Stimulated activated naive CD4-positive, alpha-beta T cell (primary cell): ENCODE measurements around the gene CFAP46.
"Not testable (repeated sequence)": the region's sequence is repeated elsewhere in the genome, so short reads cannot be mapped to it uniquely, and the experiment has no call there.

Experiments
- DNase-seq, 6 experiments: peaks; one replicate each; lab custom pipeline; 2025; lab: John Stamatoyannopoulos, UW

CFAP46 gene

DNA sequence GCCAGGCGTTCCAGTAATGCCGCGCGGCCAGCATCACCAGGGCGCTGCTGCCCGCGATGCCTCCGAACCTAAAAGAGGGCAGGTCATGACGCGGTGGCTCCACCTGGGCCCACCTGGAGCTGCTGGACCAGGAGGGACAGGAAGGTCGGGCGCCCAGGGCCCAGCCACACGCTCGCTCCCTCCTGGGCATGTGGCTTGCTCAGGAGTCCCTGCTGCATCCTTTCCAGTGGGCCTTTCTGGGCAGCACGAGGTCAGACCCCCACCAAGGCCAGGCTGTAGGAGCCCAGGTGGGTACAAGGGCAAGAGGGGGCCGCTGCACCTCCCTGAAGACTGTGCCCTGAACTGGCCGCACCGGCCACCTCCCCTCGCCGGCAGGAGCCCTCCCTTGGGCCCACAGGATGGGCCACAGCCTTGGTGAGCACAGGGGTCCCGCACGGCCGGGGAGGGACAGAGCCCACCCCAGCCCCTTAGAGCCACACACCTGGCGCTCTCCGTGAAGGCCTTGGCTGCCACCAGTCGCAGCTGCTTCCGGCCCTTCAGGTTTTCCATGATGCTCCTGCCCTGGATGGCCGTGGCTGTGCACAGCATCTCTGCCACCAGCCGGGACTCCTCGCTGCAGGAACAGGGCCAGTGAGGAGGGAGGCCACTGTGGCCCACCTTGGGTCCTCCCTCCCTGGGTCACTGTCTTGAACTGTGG lies 43.2 kb downstream of the CFAP46 start:
- DNase-seq = no peak

DNA sequence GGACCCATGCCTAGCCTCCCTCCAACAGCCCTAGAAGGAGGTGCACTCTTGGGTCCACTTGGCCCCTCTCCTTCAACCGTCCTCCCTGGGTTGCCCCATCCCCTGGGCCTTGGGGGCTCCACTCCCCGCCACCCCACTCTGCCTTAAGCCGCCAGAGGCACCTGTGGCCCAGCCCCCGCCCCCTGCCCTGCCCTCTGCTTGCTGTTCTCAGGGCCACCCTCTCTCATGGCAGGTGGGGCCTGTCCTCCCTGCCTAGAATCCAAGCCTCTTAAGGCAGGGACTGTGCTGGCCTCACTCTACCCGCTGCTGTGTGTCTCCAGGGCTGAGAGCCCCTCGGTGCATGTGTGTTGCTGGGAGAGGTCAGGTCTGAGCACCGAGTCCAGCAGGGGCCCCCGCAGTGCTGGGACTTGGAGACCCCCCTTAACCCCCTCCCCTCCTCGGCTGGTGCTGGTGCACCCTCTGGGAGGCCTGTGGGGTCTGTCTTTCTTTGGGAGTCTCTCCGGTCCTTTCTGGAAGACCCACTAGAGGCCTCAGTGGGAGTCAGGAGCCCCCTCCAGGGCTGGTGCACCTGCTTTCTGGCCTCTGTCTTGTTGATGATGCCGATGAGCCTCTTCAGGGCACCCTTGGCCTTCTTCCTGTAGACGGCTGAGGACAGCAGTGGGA lies 43.8 kb downstream of the CFAP46 start:
- DNase-seq = no peak

DNA sequence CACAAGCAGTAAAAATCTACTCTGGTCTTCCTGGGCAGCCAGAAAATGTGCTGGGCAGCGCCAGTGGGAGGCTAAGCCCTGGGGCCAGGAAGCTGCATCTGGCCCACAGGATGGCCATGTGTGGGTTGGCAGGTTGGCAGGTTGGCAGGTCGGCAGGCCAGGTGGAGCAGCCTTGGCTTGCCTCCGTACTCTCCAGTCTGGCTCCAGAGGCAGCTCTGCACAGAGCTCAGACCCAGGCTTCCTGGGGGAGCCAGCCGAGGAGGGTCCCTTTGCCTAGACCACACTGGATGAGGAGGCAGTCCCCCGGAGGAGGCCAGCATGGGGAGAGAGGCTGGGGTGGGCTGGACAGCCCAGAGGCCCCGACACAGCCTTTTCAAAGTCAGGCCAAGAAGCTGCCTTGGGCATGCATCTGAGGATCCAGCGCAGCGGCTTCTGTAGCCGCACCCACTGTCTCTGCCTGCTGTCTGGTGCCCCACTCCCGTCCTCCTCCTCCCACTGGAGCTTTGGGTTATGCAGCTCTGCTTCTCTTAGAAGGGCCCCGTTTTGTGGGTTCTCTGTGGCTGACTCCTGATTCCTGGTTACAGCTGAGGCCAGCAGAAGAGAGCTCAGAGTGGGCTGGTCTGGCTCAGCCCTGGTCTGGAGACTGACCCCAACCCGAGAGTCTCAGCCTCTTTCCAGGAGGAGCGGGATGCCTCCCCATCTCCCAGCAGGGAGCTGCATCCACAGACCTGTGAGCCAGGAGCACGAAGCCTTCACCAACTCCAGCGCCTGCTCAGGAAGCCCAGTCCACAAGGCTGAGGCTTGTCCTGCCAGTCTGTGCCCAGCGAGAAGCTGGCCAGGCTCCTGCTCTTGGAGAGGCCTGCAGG lies 44.6 kb downstream of the CFAP46 start:
- DNase-seq = no peak

DNA sequence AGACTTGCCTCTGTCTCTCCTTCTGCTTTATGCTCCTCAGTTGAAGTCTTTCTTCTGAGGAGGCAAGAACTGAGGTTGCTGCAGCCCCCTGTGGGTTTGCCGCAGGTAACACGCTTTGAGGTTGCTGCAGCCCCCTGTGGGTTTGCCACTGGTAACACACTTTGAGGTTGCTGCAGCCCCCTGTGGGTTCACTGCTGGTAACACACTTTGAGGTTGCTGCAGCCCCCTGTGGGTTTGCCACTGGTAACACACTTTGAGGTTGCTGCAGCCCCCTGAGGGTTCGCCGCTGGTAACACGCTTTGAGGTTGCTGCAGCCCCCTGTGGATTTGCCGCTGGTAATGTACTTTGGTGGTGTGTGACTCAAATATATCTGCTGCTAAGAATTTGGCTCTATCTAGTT lies 48.6 kb downstream of the CFAP46 start:
- not testable (repeated sequence) for DNase-seq

DNA sequence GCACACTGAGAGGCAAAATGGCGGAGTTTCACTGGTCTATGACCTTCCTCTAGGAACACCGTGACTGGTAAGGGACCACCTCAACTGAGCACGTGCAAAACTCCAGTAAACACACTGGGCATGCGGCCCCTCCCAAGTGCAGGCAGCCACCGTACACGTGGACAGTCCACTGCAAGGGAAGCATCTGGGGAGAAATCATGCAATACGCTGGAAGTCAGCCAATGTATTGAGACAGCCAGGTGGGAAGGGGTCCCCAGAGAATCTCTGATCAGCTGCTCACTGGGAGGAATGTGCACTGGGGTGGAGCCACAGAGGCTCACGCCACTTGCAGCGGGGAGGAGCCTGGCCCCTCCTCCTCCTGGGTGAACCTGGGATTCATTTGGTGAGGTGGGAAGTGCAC lies 49.3 kb downstream of the CFAP46 start:
- DNase-seq = no peak

DNA sequence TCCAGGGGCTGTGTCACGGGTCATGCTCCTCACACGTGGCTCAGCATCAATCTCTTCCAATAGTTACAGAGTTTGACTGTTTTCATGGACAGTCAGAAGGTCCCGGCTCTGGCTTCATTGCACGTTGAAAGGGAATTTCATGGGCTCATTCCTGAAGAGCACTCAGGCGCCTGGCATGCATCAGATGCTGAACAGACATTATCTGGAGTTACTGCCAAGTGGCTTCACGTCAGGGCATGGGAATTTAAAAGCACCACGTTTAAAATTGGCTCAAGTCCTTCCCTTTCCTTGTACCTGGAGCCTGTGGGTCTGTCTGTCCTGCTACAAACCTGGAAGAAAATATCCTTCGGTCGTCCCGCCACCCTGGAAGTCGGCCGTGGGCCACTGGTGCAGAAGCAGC lies 50.4 kb downstream of the CFAP46 start:
- no peak for DNase-seq

DNA sequence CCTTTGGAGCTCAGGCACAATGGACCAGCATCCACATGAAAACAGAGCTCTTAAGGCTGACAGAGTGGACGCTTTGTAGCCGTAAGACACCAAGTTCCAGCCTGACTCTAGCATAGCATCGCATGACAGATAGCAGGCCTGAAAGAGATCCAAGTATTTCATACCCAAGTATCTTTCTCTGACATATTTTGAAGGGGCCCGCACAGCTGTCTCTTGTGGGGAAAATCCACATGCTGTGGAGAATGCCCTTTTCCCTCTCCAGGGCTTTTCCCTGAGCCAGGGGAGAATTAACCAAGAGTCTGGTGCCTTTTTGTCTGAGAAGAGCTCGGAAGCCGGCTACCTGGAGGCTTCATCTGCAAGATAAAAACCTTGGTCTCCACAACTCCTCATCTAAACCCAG lies 51.0 kb downstream of the CFAP46 start:
- DNase-seq = no peak

DNA sequence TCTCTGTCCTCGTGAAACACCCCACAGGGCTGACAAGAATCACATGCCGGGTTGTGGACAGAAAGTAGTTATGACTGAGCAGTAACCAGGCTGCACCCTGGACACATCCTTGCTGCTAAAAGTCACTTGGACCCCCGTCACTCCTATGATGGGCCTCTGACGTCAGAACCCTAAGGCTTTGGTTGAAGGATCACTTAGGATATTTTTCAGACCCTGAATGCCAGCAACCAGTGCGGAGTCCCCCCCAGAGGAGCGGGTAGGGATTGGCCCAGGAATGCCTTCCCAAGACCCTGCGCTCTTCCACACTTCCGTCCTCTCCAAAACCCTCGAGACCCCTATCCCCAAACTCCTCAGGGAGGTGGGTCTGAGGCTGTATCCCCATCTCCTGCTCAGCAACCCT lies 52.1 kb downstream of the CFAP46 start:
- no peak for DNase-seq

DNA sequence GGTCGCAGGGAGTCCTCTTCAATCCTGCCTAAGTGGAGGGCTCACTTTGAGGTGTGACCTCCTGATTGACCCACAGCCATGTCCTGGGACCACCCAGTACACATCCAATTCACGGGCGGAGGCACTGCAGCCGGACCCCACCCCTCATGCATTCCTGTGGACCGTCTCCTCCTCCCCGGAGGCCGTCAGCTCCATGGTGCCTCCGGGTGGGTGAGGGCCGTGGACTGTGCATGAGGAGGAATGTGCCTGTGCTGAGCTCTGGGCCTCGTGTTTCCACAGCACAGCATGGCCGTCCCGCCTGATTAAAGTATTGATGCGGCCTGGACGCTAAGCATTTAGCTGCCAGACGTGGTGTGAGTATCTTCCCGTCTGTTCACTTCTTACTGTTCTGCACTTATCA lies 52.8 kb downstream of the CFAP46 start:
- DNase-seq = no peak

DNA sequence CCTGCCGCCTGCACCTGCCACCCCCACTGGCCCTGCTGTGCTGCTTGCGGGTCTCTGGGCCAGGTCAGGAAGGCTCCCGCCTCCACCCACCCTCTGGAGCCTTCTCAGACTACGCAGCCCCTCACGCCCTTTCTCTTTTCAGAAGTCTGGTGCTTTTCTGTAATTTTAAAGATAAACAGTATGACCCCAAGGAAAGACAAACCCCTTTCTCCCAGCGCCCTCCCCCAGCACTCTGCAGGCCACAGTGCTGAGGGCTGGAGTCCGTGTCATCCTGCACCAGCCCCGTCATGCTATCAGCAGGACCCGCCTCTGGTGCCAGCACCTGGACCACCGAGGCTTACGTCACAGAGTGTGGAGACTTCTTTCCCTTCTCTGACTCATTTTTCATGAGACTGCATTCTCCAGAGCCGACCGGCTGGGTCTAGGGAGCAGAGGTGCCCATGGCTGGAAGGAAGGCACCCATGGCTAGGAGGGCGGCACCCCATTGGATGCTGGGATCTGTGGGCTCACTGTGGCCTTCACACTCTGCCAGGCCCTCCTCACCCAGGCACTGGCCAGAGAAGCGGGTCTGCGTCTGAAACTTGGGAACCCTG lies 53.4 kb downstream of the CFAP46 start:
- no peak for DNase-seq

DNA sequence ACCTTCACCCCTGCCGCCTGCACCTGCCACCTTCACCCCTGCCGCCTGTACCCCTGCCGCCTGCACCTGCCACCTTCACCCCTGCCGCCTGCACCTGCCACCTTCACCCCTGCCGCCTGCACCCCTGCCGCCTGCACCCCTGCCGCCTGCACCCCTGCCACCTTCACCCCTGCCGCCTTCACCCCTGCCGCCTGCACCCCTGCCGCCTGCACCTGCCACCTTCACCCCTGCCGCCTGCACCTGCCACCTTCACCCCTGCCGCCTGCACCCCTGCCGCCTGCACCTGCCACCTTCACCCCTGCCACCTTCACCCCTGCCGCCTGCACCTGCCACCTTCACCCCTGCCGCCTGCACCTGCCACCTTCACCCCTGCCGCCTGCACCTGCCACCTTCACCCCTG lies 53.9 kb downstream of the CFAP46 start:
- not testable (repeated sequence) for DNase-seq

DNA sequence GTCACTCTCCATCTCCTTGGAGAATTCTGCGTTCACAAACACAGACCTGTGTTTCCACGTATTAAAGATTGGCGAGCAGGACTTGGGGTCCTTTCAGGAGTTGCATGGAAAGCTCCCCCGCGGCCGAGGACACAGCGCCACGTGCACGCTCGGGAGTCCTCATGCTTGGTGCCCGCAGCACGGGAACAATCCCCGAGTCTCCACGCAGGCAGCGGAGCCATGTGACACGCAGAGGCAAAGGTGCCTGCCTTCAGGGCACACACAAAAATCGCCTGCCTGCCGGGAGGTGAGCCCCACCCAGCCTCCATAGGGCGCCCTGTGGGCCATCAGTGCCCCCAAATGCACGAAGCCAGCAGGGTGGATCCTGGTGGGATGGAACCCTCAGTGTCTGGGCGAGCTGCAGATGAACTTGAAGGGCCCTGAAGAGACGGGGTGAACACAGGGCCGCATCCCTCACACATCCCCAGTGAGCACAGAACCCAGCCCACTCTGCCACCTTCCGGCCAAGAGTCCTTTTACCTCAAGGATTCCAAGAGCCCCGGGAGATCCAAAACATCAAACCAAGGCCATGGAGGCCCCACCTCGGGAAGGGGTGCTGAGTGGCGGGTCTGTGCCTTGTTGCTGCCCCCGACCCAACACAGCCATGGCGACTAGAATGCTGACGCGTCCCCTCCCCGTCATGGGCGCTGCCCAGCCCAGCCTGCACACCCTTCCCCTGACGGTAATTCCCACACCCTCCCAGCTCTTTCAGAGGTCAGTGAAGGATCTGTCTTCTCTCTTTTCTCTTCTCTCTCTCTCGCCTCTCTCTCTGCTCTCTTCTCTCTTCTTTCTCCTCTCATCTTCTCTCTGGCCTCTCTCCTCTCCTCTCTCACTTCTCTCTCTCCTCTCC lies 55.9 kb downstream of the CFAP46 start:
- DNase-seq = no peak

DNA sequence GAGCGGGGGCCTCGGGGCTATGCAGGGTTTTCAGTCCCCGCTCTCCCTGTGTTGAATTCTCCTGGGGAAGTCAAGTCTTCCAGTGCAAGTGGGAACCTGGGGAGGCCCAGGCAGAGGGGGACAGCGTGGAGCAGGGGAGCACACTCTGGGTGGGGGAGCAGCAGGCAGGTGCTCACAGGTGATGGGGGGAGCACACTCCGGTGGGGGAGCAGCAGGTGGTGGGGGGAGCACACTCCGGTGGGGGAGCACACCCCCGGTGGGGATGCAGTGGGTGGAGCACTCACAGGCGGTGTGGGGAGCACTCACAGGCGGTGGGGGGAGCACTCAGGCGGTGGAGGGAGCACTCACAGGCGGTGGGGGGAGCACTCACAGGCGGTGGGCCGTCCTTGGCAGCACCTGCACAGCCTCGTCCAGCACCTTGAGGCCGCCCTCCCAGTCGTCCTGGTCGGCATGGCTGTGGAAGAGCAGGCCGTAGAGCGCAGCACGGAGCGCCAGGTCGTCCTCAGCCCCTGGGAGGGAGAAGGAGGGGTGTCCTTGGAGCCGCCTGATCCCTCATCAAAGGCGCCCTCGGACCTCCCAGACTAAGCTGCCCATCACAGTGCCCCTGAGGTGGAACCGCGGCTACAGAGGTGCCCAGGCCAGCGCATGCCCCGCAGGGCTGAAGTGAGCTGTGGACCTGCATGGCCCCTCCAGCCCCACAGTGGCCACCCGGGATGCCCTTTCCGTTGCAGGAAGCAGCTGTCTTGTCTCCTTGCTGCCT lies 56.7 kb downstream of the CFAP46 start:
- no peak for DNase-seq

DNA sequence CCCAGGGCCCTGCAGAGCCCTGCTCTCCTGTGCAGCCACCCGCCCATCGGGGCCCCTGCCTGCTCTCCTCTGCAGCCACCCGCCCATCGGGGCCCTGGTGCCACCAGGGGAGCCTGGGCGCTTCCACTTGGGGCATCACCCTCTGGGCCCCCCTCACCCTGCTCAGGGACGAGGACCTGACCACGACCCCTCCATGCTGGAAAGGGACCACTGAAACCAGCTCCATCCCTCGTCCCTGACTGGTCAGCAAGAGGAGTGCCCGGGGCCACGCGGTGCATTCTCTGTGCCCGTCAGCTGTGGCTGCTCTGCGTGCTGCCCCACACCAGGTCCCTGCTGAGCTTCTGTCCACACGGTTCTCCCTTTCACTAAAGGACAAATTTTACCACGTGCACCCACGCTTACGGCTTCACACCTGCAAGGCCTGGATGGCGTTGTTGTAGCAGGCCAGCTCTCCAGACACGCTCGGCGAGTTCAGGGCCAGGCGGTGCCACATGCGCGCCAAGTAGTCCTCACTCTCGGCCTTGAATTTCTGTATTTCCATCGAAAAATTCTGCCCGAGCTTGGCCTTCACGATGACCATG lies 57.6 kb downstream of the CFAP46 start:
- DNase-seq = no peak

DNA sequence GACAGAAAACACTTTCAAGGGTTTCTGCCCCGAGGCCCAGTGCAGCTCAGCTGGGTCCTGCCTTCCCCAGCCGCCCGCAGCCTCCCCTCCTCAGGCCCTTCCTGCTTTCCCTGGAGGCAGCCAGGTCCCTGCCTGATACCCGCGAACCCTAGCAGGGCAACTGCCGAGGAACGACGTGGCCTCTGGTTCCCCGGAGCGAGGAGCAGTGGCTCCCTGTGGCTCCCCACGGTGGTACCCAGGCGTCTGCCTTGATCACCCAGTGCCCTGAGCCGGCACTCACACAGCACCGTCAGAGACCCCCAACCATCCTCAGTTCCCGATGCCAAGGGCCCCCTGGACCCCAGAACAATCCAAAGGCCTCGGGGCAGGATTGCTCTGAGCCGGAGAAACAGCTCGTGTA lies 58.3 kb downstream of the CFAP46 start:
- no peak for DNase-seq

DNA sequence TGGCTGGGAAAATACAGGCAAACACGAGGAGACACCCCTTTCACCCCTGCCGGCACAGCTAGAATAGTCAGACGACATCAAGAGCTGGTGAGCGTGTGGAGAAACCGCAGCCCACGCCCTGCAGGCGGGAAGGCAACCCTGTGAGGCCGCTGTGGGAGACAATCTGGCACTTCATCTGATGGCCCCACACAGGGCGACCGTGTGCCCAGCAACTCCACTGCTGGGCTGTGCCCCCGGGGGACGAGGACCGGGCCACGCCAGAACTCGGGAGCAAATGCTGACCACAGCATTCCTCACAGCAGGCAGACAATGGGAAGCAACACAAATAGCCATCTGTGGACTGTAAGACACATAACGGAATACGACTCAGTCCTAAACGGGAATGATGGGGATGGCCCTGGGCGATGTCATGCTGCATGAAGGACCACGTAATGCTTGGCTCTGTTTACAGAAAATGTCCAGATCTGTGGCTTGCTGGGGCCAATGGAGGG lies 58.9 kb downstream of the CFAP46 start:
- DNase-seq = no peak

DNA sequence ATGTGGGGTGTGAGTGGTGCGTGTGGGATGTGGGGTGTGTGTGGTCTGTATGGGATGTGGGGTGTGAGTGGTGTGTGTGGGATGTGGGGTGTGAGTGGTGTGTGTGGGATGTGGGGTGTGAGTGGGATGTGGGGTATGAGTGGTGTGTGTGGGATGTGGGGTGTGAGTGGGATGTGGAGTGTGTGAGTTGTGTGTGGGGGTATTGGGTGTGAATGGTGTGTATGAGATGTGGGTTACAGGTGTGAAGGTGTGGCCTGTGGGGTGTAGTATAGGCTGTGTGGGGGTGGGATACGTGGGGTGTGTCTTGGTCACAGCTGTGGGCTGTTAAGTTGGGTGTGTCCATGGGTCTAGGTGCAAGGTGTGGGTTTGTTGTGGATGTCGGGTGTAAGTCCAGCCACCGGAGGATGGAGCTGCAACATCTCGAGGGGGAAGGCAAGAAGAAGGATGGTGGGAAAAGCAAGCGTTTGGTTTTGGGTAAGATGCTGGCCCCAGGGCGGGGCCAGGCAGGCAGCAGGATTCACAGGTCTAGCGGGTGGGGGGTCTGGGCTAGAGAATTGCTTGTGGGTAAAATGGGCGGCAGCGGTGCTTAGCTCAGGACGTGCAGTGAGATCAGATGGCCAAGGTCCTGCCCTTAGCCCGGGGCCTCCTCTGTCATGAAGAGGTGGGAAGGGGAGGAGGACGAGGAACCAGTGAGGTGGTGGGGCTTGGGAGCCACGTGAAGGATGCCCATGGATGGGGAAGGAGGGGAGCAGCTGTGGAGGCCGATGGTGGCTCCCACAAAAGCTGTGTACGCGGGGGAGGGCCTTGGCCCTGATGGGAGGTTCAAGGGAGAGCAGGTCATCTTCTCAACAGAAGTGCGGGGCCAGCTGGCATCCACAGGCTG lies 60.1 kb downstream of the CFAP46 start:
- DNase-seq = no peak

DNA sequence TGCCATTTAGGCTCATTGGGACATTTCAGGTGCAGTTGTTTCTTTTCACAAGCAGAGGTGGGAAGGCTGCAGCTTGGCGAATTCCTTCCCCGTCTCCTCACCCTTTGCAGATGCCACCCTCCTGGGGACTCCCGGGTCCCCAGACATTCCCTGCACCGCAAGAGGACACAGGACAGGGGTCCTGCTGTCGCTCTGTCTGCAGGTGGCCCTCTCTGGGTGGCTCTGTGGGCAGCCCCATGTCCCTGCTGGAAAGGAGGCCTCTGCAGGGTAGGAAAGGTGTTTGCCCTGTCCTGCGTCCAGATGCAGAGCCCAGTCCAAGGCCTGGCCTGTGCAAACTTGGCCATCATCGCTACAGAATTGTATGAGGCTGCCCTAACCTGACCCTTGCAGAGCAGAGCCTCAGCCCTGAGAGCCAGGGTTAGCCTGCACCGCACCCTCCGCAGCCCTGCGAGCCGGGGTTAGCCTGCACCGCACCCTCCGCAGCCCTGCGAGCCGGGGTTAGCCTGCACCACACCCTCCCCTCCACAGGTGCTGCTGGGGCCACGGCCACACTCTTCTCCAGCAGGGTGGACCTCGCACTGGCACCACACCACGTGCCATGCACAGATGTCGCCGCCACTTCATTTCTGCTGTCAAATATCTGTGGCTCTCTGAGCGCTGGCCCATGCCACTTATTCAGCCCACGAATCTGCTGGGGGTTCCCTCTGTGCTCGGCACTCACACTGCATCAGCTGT lies 61.0 kb downstream of the CFAP46 start:
- no peak for DNase-seq
